ENCODE results near the gene OAF.

DNA sequence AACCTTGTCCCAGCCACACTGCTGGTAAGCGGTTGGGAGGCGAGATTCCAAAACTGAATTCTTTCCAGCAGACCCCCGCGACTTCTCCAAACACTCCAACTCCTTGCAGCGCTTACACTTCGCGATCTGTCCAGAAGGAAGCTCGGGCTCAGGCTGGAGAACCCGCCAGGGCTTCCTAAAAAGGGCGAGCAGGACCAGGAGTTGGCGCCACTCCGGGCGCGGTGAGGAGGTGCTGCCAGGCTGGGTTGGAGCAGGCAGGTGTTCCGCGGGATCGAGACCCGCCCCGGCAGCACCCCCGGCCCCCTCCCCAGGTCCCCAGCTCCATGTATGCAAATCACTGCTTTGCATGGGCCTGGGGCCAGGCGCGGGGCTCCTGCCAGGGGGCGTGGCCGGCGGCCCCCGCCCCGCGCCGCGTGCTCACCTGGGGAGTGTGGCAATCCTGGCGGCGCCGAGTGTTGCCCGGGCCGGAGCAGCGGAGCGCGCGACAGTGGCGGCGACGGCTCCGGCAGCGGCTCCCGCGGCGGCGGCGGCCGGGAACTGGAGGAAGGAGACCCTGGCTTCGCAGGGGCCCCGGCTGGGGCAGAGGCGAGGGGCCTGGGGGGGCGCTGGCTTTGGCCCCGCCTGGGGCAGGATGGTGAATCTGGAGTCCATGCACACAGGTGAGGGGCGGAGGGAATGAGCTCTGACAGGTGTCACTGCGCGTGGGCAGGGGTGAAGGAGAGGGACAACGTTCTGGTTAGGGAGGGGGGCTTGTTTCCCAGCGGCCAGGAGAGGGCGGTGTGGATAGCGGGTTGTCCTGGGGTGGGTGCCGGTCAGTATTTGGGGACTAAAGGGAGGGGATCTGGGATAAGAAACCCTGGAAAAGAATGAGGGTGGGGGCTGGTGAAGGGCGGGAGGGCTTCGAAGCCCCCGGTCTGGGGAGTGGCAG is 29.1 kb downstream of the OAF start, which contains the start of gene POU2F3:
- TF ChIP-seq, protein P1, sequence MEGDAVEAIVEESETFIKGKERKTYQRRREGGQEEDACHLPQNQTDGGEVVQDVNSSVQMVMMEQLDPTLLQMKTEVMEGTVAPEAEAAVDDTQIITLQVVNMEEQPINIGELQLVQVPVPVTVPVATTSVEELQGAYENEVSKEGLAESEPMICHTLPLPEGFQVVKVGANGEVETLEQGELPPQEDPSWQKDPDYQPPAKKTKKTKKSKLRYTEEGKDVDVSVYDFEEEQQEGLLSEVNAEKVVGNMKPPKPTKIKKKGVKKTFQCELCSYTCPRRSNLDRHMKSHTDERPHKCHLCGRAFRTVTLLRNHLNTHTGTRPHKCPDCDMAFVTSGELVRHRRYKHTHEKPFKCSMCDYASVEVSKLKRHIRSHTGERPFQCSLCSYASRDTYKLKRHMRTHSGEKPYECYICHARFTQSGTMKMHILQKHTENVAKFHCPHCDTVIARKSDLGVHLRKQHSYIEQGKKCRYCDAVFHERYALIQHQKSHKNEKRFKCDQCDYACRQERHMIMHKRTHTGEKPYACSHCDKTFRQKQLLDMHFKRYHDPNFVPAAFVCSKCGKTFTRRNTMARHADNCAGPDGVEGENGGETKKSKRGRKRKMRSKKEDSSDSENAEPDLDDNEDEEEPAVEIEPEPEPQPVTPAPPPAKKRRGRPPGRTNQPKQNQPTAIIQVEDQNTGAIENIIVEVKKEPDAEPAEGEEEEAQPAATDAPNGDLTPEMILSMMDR (IDR thresholded peaks at IDR 0.05), result no peak
- no peak for TF ChIP-seq POLR2A (IDR thresholded peaks at IDR 0.05)
- no peak for TF ChIP-seq EP300 (IDR thresholded peaks at IDR 0.05)
- TF ChIP-seq POLR2AphosphoS5 (IDR thresholded peaks at IDR 0.05), result no peak

Data from sigmoid colon (tissue), 4 donors.